Measurements from ENCODE around the gene PHF12.

GRCh38 chr17:28954886-28955285 is 3.6 kb upstream of the PHF12 start:
- no peak for TF ChIP-seq CTCF (IDR thresholded peaks at IDR 0.05)
- TF ChIP-seq POLR2A (IDR thresholded peaks at IDR 0.05) = no peak
